ENCODE measurements around the gene GAL3ST2.
"Not testable (repeated sequence)": the region's sequence is repeated elsewhere in the genome, so short reads cannot be mapped to it uniquely, and the experiment has no call there.

Gene GAL3ST2

GRCh38 chr2:241821460-241822263 is 45.0 kb downstream of the GAL3ST2 start:
- DNase-seq: no peak

- DNase-seq: no peak
Measured at GRCh38 chr2:241822264-241822623, 45.6 kb downstream of the GAL3ST2 start.

GRCh38 chr2:241823531-241824437 is 47.2 kb downstream of the GAL3ST2 start:
- not testable (repeated sequence) for DNase-seq

- DNase-seq: no peak
Measured at GRCh38 chr2:241827394-241827793, 50.8 kb downstream of the GAL3ST2 start.

- no peak for DNase-seq
Measured at GRCh38 chr2:241833101-241833663, 56.6 kb downstream of the GAL3ST2 start.

GRCh38 chr2:241833756-241834526 is 57.3 kb downstream of the GAL3ST2 start:
- not testable (repeated sequence) for DNase-seq

GRCh38 chr2:241834527-241835210 is 58.0 kb downstream of the GAL3ST2 start:
- no peak for DNase-seq

- DNase-seq: no peak
Measured at GRCh38 chr2:241835611-241836010, 59.0 kb downstream of the GAL3ST2 start.

- DNase-seq: peak in 1 of 2 experiments; percentile 23
Measured at GRCh38 chr2:241836292-241836691, 59.7 kb downstream of the GAL3ST2 start.

GRCh38 chr2:241837197-241837965 is 60.8 kb downstream of the GAL3ST2 start:
- DNase-seq: no peak

GRCh38 chr2:241841181-241842066 is 64.8 kb downstream of the GAL3ST2 start:
- DNase-seq: no peak

- DNase-seq: no peak
Measured at GRCh38 chr2:241842067-241842415, 65.4 kb downstream of the GAL3ST2 start.

GRCh38 chr2:241842620-241843211 is 66.1 kb downstream of the GAL3ST2 start:
- no peak for DNase-seq

- no peak for DNase-seq
Measured at GRCh38 chr2:241843321-241844065, 66.9 kb downstream of the GAL3ST2 start.

GRCh38 chr2:241844066-241844728 is 67.6 kb downstream of the GAL3ST2 start:
- DNase-seq: no peak

- DNase-seq: no peak
Measured at GRCh38 chr2:241844831-241845578, 68.4 kb downstream of the GAL3ST2 start.

- DNase-seq: no peak
Measured at GRCh38 chr2:241846406-241846805, 69.8 kb downstream of the GAL3ST2 start.
